ENCODE results near the gene KIAA1217. TPM values are rescaled to one million over a fixed set of nuclear protein-coding genes. Genes with fewer than 3 reads are reported as not detected.

Gene KIAA1217
- total RNA-seq, 1 donor from 2014 or later = 161 TPM

GRCh38 chr10:24358022-24358421 is 149.1 kb downstream of the KIAA1217 start:
- Mint-ChIP-seq H3K27ac (peak overlapping the region; percentile 31), H3K36me3 (peaks cover 2% of the 10 kb centered on the region), H3K4me3 (no peak overlapping the region), H3K4me1 (peaks cover 47% of the 10 kb centered on the region), H3K27me3 (ENCODE audit: low read depth) (no peaks in the 10 kb centered on the region), H3K9me3 (no peaks in the 10 kb centered on the region)
- TF ChIP-seq CTCF (IDR thresholded peaks at IDR 0.05; ENCODE audit: unreplicated experiment) = no peak
- DNase-seq (ENCODE audit: low spot score in 2 of 2, unreplicated experiment in 2 of 2) = no peak

GRCh38 chr10:24360282-24361127 is 151.6 kb downstream of the KIAA1217 start:
- peak; percentile 64 for TF ChIP-seq CTCF (IDR thresholded peaks at IDR 0.05; ENCODE audit: unreplicated experiment)
- Mint-ChIP-seq H3K36me3 (peaks cover 11% of the 10 kb centered on the region), H3K27me3 (ENCODE audit: low read depth) (no peaks in the 10 kb centered on the region), H3K27ac (peak overlapping the region; percentile 88), H3K9me3 (no peaks in the 10 kb centered on the region), H3K4me3 (no peak overlapping the region), H3K4me1 (peaks cover 29% of the 10 kb centered on the region)
- peak; percentile 40 to 75 for DNase-seq (ENCODE audit: low spot score in 2 of 2, unreplicated experiment in 2 of 2)

- Mint-ChIP-seq H3K36me3 (peaks cover 14% of the 10 kb centered on the region), H3K4me3 (no peak overlapping the region), H3K9me3 (no peaks in the 10 kb centered on the region), H3K27ac (no peak overlapping the region), H3K4me1 (peaks cover 14% of the 10 kb centered on the region), H3K27me3 (ENCODE audit: low read depth) (no peaks in the 10 kb centered on the region)
- DNase-seq (ENCODE audit: low spot score in 2 of 2, unreplicated experiment in 2 of 2) = no peak
- no peak for TF ChIP-seq CTCF (IDR thresholded peaks at IDR 0.05; ENCODE audit: unreplicated experiment)
Observed at GRCh38 chr10:24363070-24363469, 154.1 kb downstream of the KIAA1217 start.

- H3K36me3 Mint-ChIP-seq = peaks cover 33% of the 10 kb centered on the region
- TF ChIP-seq CTCF (IDR thresholded peaks at IDR 0.05; ENCODE audit: unreplicated experiment) = no peak
- H3K27me3 Mint-ChIP-seq (ENCODE audit: low read depth) = no peaks in the 10 kb centered on the region
- no peaks in the 10 kb centered on the region for H3K4me1 Mint-ChIP-seq
- H3K27ac Mint-ChIP-seq = no peak overlapping the region
- DNase-seq (ENCODE audit: low spot score in 2 of 2, unreplicated experiment in 2 of 2) = no peak
- H3K4me3 Mint-ChIP-seq = no peak overlapping the region
- peaks cover 14% of the 10 kb centered on the region for H3K9me3 Mint-ChIP-seq
Observed at GRCh38 chr10:24367688-24368087, 158.8 kb downstream of the KIAA1217 start.

GRCh38 chr10:24370877-24371276 is 161.9 kb downstream of the KIAA1217 start:
- Mint-ChIP-seq H3K4me1 (no peaks in the 10 kb centered on the region), H3K36me3 (peaks cover 41% of the 10 kb centered on the region), H3K27ac (no peak overlapping the region), H3K9me3 (peaks cover 17% of the 10 kb centered on the region), H3K27me3 (ENCODE audit: low read depth) (no peaks in the 10 kb centered on the region), H3K4me3 (no peak overlapping the region)
- no peak for TF ChIP-seq CTCF (IDR thresholded peaks at IDR 0.05; ENCODE audit: unreplicated experiment)
- DNase-seq (ENCODE audit: low spot score in 2 of 2, unreplicated experiment in 2 of 2) = no peak
